Mesothelial cell of epicardium (in vitro differentiated cells): ENCODE results near the gene CTNNA3. TPM values are rescaled to one million over a fixed set of nuclear protein-coding genes. Genes with fewer than 3 reads are reported as not detected.

ENCODE experiments used
- DNase-seq, 2 experiments: peaks; one replicate each; pipeline ENCODE4 v3.0.0; 2021; ENCODE audit warnings: low spot score in 2 of 2; ENCODE audit not compliant: unreplicated experiment in 2 of 2
- H3K27ac Mint-ChIP-seq: 2 replicates; pipeline ENCODE4 v1.8.0; 2021; ENCODE audit warnings: mixed read lengths
- H3K27me3 Mint-ChIP-seq: 2 replicates; pipeline ENCODE4 v1.8.0; 2021; ENCODE audit warnings: low read depth, mixed read lengths
- H3K36me3 Mint-ChIP-seq: 2 replicates; pipeline ENCODE4 v1.8.0; 2021; ENCODE audit warnings: mixed read lengths
- H3K4me1 Mint-ChIP-seq: 2 replicates; pipeline ENCODE4 v1.8.0; 2021; ENCODE audit warnings: mixed read lengths
- H3K4me3 Mint-ChIP-seq: 2 replicates; pipeline ENCODE4 v1.8.0; 2021; ENCODE audit warnings: mild to moderate bottlenecking, moderate library complexity, mixed read lengths
- H3K9me3 Mint-ChIP-seq: 2 replicates; pipeline ENCODE4 v1.8.0; 2021; ENCODE audit warnings: mixed read lengths
- total RNA-seq: library from RNA; stranded (reverse); gene quantifications from 3 replicates; pipeline ENCODE4 v1.2.1, GENCODE V29; 2021
- TF ChIP-seq, protein P1 (sequence below): fragments of 200-600 bp; sonication (generic); IDR thresholded peaks from one replicate; pipeline ENCODE4 v1.5.0; 2021; ENCODE audit warnings: antibody characterized with exemption; ENCODE audit not compliant: unreplicated experiment

CTNNA3 gene
- total RNA-seq, 1 donor from 2014 or later: 14.2 TPM

DNA sequence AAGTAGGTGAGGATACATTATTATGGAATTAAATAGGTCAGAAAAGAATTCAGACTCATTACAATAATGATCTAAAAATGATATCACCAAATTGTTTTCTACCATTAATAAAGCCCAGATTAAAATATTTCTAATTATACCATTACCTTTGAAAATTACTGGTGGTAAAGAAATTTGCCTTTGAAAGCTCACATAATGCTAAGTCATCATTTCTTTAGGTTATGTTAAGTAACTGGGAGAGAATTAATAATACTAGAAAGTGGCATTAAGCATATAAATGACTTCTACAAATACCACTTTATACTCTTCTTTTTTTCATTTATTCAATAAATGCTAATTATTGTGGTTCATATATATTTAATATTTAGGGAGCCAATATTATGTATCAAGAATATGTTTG, 1411.4 kb downstream of the CTNNA3 start:
- DNase-seq: no peak
- Mint-ChIP-seq H3K9me3 (no peaks in the 10 kb centered on the region), H3K36me3 (no peaks in the 10 kb centered on the region), H3K4me1 (no peaks in the 10 kb centered on the region), H3K27ac (no peak overlapping the region), H3K27me3 (peaks cover 2% of the 10 kb centered on the region), H3K4me3 (no peak overlapping the region)
- TF ChIP-seq, protein P1, sequence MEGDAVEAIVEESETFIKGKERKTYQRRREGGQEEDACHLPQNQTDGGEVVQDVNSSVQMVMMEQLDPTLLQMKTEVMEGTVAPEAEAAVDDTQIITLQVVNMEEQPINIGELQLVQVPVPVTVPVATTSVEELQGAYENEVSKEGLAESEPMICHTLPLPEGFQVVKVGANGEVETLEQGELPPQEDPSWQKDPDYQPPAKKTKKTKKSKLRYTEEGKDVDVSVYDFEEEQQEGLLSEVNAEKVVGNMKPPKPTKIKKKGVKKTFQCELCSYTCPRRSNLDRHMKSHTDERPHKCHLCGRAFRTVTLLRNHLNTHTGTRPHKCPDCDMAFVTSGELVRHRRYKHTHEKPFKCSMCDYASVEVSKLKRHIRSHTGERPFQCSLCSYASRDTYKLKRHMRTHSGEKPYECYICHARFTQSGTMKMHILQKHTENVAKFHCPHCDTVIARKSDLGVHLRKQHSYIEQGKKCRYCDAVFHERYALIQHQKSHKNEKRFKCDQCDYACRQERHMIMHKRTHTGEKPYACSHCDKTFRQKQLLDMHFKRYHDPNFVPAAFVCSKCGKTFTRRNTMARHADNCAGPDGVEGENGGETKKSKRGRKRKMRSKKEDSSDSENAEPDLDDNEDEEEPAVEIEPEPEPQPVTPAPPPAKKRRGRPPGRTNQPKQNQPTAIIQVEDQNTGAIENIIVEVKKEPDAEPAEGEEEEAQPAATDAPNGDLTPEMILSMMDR: no peak

DNA sequence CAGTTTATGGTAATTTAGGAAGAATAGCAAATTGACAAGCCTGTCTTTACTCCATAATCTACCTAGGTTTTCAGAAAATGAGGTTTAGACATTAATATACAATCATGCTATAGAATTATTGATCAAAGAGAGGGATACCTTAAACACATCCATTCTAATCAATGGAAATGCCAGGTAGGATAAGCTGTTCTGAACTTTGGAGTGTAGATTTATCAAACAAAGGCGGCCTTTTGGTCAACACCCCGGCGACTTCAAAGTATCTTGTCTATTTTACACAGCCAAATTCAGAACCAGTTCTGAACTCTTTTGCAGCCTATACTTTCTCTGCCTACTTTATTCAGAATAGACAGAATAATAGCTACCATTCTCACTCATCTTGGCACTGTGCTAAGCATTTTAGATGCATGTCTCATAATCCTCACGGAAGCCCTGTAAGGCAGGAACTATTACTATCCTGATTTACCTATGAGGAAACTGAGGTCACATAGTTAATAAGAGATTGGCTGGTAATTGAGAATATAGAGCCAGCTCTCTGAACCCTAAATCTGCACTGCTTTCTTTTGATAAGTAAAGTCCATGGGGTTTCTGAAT, 1412.0 kb downstream of the CTNNA3 start:
- H3K27me3 Mint-ChIP-seq: peaks cover 2% of the 10 kb centered on the region
- DNase-seq: no peak
- H3K4me1 Mint-ChIP-seq: no peaks in the 10 kb centered on the region
- H3K9me3 Mint-ChIP-seq: no peaks in the 10 kb centered on the region
- H3K36me3 Mint-ChIP-seq: no peaks in the 10 kb centered on the region
- no peak overlapping the region for H3K27ac Mint-ChIP-seq
- TF ChIP-seq, protein P1: no peak
- H3K4me3 Mint-ChIP-seq: no peak overlapping the region

DNA sequence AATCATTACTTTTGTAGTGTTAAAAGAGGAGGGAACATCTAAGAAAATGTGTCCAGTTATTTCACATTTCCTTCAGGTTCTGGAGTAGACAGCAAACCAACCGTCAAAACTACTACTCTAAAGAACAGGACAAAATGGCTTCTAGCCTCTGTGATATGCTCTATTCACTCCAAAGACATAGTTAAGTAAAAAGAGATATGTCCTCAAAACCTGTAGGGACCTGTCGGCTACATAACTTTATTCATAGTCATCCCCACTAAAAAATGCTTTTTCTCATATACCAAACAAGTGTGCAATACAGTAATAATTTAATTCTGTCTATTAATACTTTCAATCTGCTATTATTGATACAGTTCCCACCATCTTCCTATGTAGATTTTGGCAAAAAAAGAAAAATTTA, 1412.9 kb downstream of the CTNNA3 start:
- Mint-ChIP-seq H3K9me3 (no peaks in the 10 kb centered on the region), H3K36me3 (no peaks in the 10 kb centered on the region), H3K27me3 (peaks cover 2% of the 10 kb centered on the region), H3K27ac (no peak overlapping the region), H3K4me3 (no peak overlapping the region), H3K4me1 (no peaks in the 10 kb centered on the region)
- TF ChIP-seq, protein P1: no peak
- no peak for DNase-seq

DNA sequence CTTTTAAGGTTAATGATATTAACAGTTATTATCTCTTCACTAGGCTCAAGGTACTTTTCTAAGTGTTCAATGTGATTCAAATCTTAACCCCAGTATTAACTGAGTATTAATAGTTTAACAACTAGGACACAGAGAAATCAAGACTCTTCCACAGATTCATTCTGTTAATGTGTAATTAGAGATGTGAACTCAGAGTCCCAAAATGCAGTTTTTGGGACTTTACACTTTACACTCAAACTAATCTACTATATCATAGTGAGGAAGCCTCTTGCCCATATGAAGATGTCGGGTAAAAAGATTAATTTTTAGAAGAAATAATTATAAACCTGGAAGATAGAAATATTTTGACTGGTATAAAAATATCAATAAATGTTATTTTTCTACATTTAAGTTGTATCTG, 1414.7 kb downstream of the CTNNA3 start:
- no peaks in the 10 kb centered on the region for H3K9me3 Mint-ChIP-seq
- no peak overlapping the region for H3K27ac Mint-ChIP-seq
- peaks cover 2% of the 10 kb centered on the region for H3K27me3 Mint-ChIP-seq
- TF ChIP-seq, protein P1: no peak
- no peak overlapping the region for H3K4me3 Mint-ChIP-seq
- no peaks in the 10 kb centered on the region for H3K4me1 Mint-ChIP-seq
- no peaks in the 10 kb centered on the region for H3K36me3 Mint-ChIP-seq
- DNase-seq: no peak

DNA sequence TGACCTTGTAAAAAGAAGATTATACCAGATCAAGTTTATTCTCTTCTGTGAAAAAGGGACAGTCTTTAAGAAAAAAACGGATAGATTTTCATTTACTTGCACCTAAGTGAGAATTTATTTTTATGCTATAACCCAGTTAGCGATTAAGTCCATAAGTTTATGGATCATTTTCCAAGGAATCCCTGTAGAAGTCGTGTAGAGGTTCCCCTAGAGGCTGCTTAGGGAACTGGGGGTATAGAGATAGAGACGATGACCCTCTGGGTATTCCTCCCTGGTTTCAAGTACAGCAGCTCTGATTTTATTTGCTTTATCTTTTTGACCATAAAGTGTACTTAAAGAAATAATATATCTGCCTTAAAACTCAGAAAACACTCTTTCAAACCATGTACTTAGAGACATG, 1418.5 kb downstream of the CTNNA3 start:
- TF ChIP-seq, protein P1: peak; percentile 40
- no peak overlapping the region for H3K4me3 Mint-ChIP-seq

More for the DNA sequence above, 1418.5 kb downstream of the CTNNA3 start:
- no peak for DNase-seq
- H3K36me3 Mint-ChIP-seq: no peaks in the 10 kb centered on the region
- peaks cover 2% of the 10 kb centered on the region for H3K27me3 Mint-ChIP-seq
- H3K27ac Mint-ChIP-seq: no peak overlapping the region
- no peaks in the 10 kb centered on the region for H3K9me3 Mint-ChIP-seq
- no peaks in the 10 kb centered on the region for H3K4me1 Mint-ChIP-seq
